HepG2 (cell line): Measurements from ENCODE around the gene HSPA1B. TPM values are rescaled to one million over a fixed set of nuclear protein-coding genes. Genes with fewer than 3 reads are reported as not detected.

Experiments
- ATAC-seq: fragments of 200-7000 bp; cut with Tn5 transposase; 3 replicates; pipeline ENCODE4 v1.9.1; 2020; ENCODE audit warnings: mild to moderate bottlenecking, moderate library complexity
- BruUV-seq: library from RNA; stranded (reverse); fragments of 400-500 nt; replicated peaks from 2 replicates; lab custom pipeline; 2021; lab: Mats Ljungman, UMichigan
- CTCF ChIA-PET: fragments of 300-600 bp; formaldehyde crosslinking; extraction: SDS; loops from one replicate; lab custom pipeline; 2021; ENCODE audit warnings: low total read pairs, inconsistent platforms, low intra/inter-chr PET ratio; lab: Yijun Ruan, JAX
- POLR2A ChIA-PET: fragments of 350-600 bp; sonication (Branson Sonifier 250); formaldehyde crosslinking; loops from one replicate; lab custom pipeline; 2020; ENCODE audit warnings: antibody characterized with exemption, inconsistent platforms; lab: Yijun Ruan, JAX
- DNase-seq: peaks from one replicate; pipeline ENCODE4 v3.0.0-alpha.2; 2015; ENCODE audit warnings: low spot score
- FAIRE-seq: peaks from 3 replicates; lab custom pipeline; 2011; peaks lifted over from hg19 to GRCh38; lab: Jason Lieb, UNC
- H2AFZ ChIP-seq: one replicate; pipeline ENCODE4 v1.6.1; 2011; ENCODE audit warnings: low read length, inconsistent platforms
- H3K27ac ChIP-seq: fragments of 300-600 bp; 3 replicates; pipeline ENCODE4 v1.8.0; 2011; ENCODE audit warnings: mixed run types, mild to moderate bottlenecking, mixed read lengths, low read length, inconsistent platforms; ENCODE audit not compliant: insufficient read depth; ENCODE audit errors: extremely low read length
- H3K27me3 ChIP-seq, 2 experiments: fragments of 200-600 bp in 1 of 2; 2 replicates in 1 of 2; 3 replicates in 1 of 2; pipeline versions ENCODE4 v1.6.0 to v1.8.0; 2011; ENCODE audit warnings: low read length in 2 of 2, mild to moderate bottlenecking in 2 of 2, moderate library complexity in 2 of 2, inconsistent platforms in 1 of 2; ENCODE audit not compliant: insufficient read depth in 2 of 2, control insufficient read depth in 1 of 2
- H3K36me3 ChIP-seq, 2 experiments: fragments of 200-600 bp in 1 of 2; replicated peaks in 1 of 2; 2 replicates in 1 of 2; 3 replicates in 1 of 2; pipeline versions ENCODE4 v1.5.1 to v1.8.0; 2011; ENCODE audit warnings: low read length in 2 of 2, inconsistent platforms in 1 of 2; ENCODE audit not compliant: insufficient read depth in 2 of 2, control insufficient read depth in 1 of 2
- H3K4me1 ChIP-seq: 2 replicates; pipeline ENCODE4 v1.5.1; 2012; ENCODE audit warnings: low read length, inconsistent platforms; ENCODE audit not compliant: insufficient read depth
- H3K4me2 ChIP-seq: 2 replicates; pipeline ENCODE4 v1.6.0; 2011; ENCODE audit warnings: low read depth, low read length, inconsistent platforms
- H3K4me3 ChIP-seq, 3 experiments: fragments of 200-600 bp in 1 of 3; sonication (generic), shearing (Covaris generic) in 1 of 3; replicated peaks in 1 of 3; 2 replicates each; pipeline ENCODE4 v1.5.1; 2011 to 2016; ENCODE audit warnings: low read length in 3 of 3, inconsistent platforms in 2 of 3, low read depth in 2 of 3, mild to moderate bottlenecking in 2 of 3, control low read depth in 1 of 3, mixed read lengths in 1 of 3; ENCODE audit not compliant: insufficient read depth in 1 of 3
- H3K79me2 ChIP-seq: one replicate; pipeline ENCODE4 v1.6.1; 2011; ENCODE audit warnings: low read length, inconsistent platforms; ENCODE audit not compliant: insufficient read depth
- H3K9ac ChIP-seq: 2 replicates; pipeline ENCODE4 v1.6.0; 2011; ENCODE audit warnings: mild to moderate bottlenecking, low read depth, low read length, inconsistent platforms; ENCODE audit not compliant: insufficient read depth
- H3K9me3 ChIP-seq: 2 replicates; pipeline ENCODE4 v1.5.1; 2012; ENCODE audit warnings: mild to moderate bottlenecking, low read length
- H4K20me1 ChIP-seq: 2 replicates; pipeline ENCODE4 v1.6.0; 2011; ENCODE audit warnings: inconsistent platforms, mild to moderate bottlenecking, low read length, moderate library complexity; ENCODE audit not compliant: insufficient read depth
- AGO2 ChIP-seq: fragments of 200-400 bp; formaldehyde crosslinking; optimal IDR thresholded peaks from 2 replicates; pipeline ENCODE3; 2017; ENCODE audit warnings: mild to moderate bottlenecking, low read depth, low read length, moderate library complexity
- E2F2 ChIP-seq: sonication (generic); formaldehyde crosslinking; IDR thresholded peaks from 2 replicates; pipeline ENCODE4 v1.4.0; 2020; ENCODE audit warnings: missing genetic modification reagents, borderline replicate concordance
- ZNF317 ChIP-seq: sonication (generic); formaldehyde crosslinking; IDR thresholded peaks from 2 replicates; pipeline ENCODE4 v1.5.0; 2020; ENCODE audit warnings: mild to moderate bottlenecking, missing genetic modification reagents
- ZNF414 ChIP-seq: sonication (generic); formaldehyde crosslinking; IDR thresholded peaks from 2 replicates; pipeline ENCODE4 v1.5.0; 2020; ENCODE audit warnings: missing genetic modification reagents
- ZNF792 ChIP-seq: IDR thresholded peaks from 2 replicates; pipeline ENCODE4 v1.6.1; 2016
- WGBS: methylation state at CpG from one replicate; pipeline ENCODE4 v1.1.6; 2017; ENCODE audit warnings: low lambda C conversion rate; 5-methylcytosine and 5-hydroxymethylcytosine counted together
- in situ Hi-C: cut with HindIII; loops from 2 replicates; pipeline ENCODE4 v1.10.0; 2017; ENCODE audit warnings: low pct_unique_long_range_greater_than_20kb; ENCODE audit not compliant: extremely low pct_ligation_motif_present
- intact Hi-C: fragments of 100-400 bp; cut with micrococcal nuclease; formaldehyde crosslinking; loops from one replicate; pipeline ENCODE4 v1.10.0; 2022; ENCODE audit not compliant: unreplicated experiment
- polyA plus RNA-seq, 8 experiments: library from polyadenylated mRNA; depleted of rRNA in 3 of 8; stranded (reverse) in 7 of 8; unstranded in 1 of 8; fragments of >200 nt; fragmentation: Illumina TruSeq in 4 of 8; extraction: Trizol in 4 of 8; gene quantifications; 2 replicates each; pipeline versions ENCODE4 v1.2.1 to v1.2.3, GENCODE V29; 2011 to 2016; ENCODE audit warnings: low read depth in 4 of 8, missing spikeins in 1 of 8, mixed read lengths in 1 of 8; ENCODE audit not compliant: insufficient read depth in 1 of 8
- total RNA-seq, 5 experiments: library from RNA; depleted of rRNA; stranded (reverse); fragments of >200 nt; fragmentation: Illumina TruSeq; extraction: Trizol; gene quantifications; 2 replicates each; pipeline ENCODE4 v1.2.3, GENCODE V29; 2016; ENCODE audit warnings: low read depth in 1 of 5

Gene HSPA1B
- total and polyA plus RNA-seq, 2 of the 13 experiments (the other 11 are each of a cell fraction or from before 2014, with no cell fraction given): 26.0 to 186 TPM

GRCh38 chr6:31779908-31780307 is 47.6 kb upstream of the HSPA1B start:
- H3K79me2 ChIP-seq: no peaks in the 10 kb centered on the region
- no peaks in the 10 kb centered on the region for H3K27me3 ChIP-seq
- H3K27ac ChIP-seq: no peak overlapping the region
- no peak overlapping the region for H3K4me2 ChIP-seq
- WGBS: 98% methylated on average over 8 of the region's 10 CpGs
- H3K4me1 ChIP-seq: peaks cover 45% of the 10 kb centered on the region
- ChIA-PET CTCF (no interaction called here), POLR2A (interaction anchor here (1.1 to 4.2 kb wide), 5 partner anchors 11 to 43 kb away, joined by 3 to 66 read pairs (median 5); partner anchors contain the start of genes CLIC1, LSM2, MSH5 and VARS1)
- H3K9me3 ChIP-seq: no peaks in the 10 kb centered on the region
- no peaks in the 10 kb centered on the region for H4K20me1 ChIP-seq
- FAIRE-seq (no peak), DNase-seq (no peak), ATAC-seq (no peak)
- intact Hi-C loops (loop anchor here (10.0 kb wide), 1 partner anchor 145 kb away; the partner anchor contains the start of gene C2), in situ Hi-C loops (no loop called here)
- TF ChIP-seq ZNF317 (CRISPR knock-in tag): no peak
- TF ChIP-seq ZNF792: no peak
- no peak for TF ChIP-seq E2F2 (CRISPR knock-in tag)
- H3K4me3 ChIP-seq: no peak overlapping the region
- H3K9ac ChIP-seq: no peak overlapping the region
- no peak overlapping the region for H2AFZ ChIP-seq
- BruUV-seq: no TSS peak
- peaks cover 42 to 49% of the 10 kb centered on the region in 2 experiments for H3K36me3 ChIP-seq

GRCh38 chr6:31780507-31781243 is 46.9 kb upstream of the HSPA1B start:
- FAIRE-seq: no peak
- CTCF ChIA-PET: no interaction called here
- POLR2A ChIA-PET: interaction anchor here (1.5 to 4.2 kb wide), 5 partner anchors 11 to 44 kb away, joined by 3 to 66 read pairs (median 5); partner anchors contain the start of genes CLIC1, LSM2, MSH5 and VARS1
- Histone ChIP-seq H4K20me1 (no peaks in the 10 kb centered on the region), H3K27ac (no peak overlapping the region), H3K9me3 (no peaks in the 10 kb centered on the region), H3K9ac (no peak overlapping the region), H3K36me3 (peaks cover 49 to 56% of the 10 kb centered on the region in 2 experiments), H3K79me2 (no peaks in the 10 kb centered on the region), H3K4me1 (peaks cover 37% of the 10 kb centered on the region), H3K27me3 (no peaks in the 10 kb centered on the region), H2AFZ (no peak overlapping the region), H3K4me2 (no peak overlapping the region), H3K4me3 (no peak overlapping the region)
- intact Hi-C loops: no loop called here
- no peak for DNase-seq
- TF ChIP-seq AGO2 (peak; percentile 40), ZNF414 (CRISPR knock-in tag) (no peak)
- ATAC-seq: no peak
- no TSS peak for BruUV-seq
- in situ Hi-C loops: no loop called here
- over 99% methylated on average over 19 of the region's 20 CpGs for WGBS
